GM19372 (cell line): ENCODE results near the gene HIVEP3.

Source experiments
- ATAC-seq: cut with Tn5 transposase; IDR thresholded peaks from one replicate; pipeline ENCODE4 v1.9.1; 2021; ENCODE audit warnings: mild to moderate bottlenecking, low read depth, moderate library complexity; ENCODE audit not compliant: unreplicated experiment

The HIVEP3 gene

GRCh38 chr1:41720861-41721410 lies 197.8 kb downstream of the HIVEP3 start:
- no peak for ATAC-seq

GRCh38 chr1:41719590-41719989 lies 199.1 kb downstream of the HIVEP3 start:
- ATAC-seq: no peak

- ATAC-seq: no peak
Measured at GRCh38 chr1:41719128-41719527, 199.6 kb downstream of the HIVEP3 start.

DNA sequence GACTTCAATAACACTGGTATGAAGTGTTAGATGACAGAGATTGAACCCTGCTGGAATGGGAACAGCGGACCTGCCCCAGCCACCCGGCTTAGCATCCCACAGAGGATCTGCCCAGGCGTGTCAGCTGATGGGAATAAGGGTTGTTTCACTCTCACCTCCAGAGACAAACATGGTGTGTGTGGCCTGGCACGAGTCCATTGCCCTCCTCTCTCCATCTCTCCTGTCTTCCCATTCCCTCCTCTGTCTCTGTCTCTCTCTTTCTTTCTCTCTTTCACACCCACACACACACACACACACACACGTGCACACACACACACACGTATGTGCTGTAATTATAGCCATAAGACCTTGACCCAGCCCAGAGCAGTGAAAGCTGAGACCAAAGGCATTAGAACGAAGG lies 200.2 kb downstream of the HIVEP3 start:
- no peak for ATAC-seq

GRCh38 chr1:41716188-41717130 lies 202.3 kb downstream of the HIVEP3 start:
- no peak for ATAC-seq

DNA sequence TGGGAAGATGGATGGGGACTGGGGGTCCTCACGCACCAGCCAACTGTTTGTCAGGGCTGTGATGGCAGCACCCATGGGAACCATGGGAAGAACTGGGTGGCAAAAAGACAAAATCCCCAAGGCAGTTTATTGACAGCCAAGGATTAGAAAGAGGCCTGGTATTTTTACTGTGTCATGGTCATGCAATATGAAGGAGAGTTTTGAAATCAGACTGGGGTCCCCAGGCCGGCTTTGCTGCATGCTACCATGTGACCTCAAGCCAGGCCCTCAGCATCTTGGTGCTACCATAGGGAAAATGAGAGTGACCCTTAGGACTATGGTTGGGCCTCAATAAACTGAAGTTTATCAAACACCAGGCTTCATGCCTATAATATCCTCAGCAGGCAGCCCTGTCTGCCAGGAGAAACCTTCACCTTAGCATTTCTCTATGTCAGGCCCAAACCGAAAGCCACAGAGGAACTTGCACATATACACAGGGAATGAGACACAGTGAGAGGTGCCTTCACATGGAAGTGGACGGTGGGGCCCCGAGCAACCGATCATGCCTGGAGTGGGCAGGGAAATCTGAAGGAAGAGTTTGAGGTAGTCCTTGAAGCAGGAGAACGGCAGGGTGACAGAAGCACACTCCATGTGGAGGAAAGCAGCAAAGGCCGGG lies 203.2 kb downstream of the HIVEP3 start:
- ATAC-seq: no peak

GRCh38 chr1:41714638-41715389 lies 203.9 kb downstream of the HIVEP3 start:
- no peak for ATAC-seq

DNA sequence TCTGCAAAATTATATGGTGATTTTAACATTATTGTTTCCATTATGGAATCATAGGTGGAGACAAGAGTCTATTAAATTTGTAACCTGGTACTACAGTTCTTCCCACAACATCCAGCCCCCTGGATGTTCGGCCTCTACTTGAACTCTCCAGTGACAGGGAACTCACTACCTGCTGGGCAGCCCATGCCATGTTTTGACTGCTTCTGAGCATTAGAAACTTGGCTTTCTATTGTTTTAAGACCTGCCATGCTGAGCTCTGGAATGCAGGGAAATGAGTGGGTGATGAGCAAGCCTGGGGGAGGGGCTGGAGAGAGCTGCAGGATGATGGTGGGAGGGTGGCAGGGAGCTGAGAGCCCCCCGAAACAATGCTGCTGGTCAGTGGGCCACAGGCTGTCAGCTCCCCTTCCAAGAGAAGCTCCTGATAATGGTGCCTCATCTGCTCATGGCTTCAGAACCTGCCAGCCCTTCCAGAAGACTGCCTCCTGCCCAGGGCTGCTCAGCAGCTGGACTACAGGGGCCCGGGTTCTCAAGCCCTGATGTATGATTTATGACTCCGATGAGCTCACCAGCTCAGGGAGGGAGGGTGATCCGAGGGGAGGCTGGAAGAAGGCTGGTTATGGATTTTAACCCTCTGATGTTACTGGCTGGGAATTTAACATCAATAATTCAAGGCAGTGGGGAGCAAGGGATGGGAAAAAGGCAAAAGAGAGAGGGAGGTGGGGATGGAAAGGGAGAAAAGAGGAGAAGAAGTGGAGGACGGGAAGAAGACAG lies 205.0 kb downstream of the HIVEP3 start:
- ATAC-seq: no peak

DNA sequence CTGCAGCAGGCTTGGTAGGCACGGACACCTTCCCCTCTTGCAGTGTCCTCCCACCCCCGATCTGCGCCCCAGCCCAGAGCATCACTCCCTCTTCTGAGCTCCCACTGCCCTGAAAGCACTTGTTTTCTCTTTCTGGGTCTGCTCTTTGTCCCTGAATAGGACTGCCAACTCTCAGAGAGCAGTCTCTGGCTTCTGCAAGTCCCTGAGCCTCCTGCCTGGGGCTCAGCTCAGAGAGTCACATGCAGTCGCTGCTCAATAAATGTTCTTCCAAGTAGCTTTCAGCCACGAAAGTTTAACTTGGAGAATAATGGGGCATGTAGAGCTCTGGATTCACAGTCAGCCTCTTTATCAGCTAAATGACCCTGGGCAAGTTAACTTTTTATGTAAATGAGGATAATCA lies 205.6 kb downstream of the HIVEP3 start:
- ATAC-seq: no peak

DNA sequence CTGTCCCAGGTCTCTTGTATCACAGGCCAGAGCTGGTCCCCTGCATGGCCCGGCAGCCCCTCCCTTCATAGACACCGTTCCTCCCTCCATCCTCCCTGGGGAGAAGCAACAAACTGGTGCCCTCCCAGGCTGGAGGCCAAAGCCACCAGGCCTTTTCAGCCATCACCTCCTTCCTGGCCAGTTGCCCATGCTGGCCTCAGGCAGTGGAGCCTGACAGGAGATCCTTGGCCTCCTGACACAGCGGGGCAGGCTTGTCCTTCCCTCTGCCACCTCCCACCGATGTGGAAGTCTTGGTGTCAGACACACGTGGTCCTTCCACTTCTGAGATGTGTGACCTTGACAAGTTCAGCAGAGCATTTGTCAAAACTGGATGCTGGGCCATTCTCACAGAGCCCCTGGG lies 206.0 kb downstream of the HIVEP3 start:
- no peak for ATAC-seq

DNA sequence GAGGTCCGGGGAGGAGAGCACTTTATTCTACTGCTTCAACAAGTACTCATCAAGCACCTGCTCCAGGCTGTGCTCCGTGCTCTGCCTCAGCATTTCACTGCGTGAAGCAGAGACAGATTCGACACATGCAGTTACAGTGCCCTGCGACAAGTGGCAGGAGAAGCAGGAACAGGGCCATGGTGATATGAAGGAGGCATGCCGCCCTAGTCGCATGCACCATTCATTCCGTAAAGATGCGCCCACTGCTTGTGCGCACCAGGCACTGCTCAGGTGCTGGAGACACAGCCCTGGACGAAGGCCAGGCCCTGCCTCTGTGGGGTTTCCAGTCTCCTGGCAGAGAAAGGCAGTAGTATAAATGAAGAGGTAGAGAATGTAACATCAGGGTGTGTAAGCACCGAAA lies 206.6 kb downstream of the HIVEP3 start:
- ATAC-seq: no peak

DNA sequence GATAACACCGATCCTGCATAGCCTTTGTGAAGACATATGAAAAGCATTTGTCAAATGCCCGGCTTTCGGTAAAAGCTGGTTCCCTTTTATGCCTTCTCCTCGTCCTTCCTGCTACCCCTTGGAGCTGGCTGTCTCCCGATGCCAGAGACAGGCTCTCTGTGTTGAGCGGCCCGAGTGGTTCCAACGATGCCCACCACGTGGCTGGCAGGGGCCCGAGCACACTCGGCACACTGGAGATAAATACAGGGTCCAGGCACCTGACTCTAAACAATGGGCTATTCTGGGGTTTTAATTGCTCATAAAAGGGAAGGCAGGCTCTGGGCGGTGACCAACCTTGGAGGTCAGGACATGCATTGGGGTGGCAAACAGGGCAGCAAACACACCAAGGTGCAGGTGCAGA lies 207.1 kb downstream of the HIVEP3 start:
- ATAC-seq: no peak

DNA sequence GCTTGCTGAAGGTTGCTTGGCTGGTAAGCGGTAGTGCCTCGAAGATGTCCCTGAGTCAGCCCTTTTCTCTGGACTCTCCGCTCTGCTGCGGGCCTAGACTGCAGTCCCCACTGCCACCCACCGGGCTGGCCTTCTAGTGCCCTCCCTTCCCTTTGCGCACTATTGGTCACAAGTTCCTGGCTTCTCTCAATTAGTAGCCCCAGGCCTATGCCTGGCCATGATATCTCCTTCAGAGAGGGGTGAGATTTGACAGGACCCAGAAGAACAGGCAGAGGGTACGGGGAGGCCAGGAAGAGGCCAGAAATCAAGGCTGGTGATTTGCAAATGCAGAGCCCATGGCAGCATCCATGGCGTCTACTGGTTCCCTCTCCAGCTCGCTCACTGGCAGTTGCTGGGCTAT lies 207.7 kb downstream of the HIVEP3 start:
- ATAC-seq: no peak

- no peak for ATAC-seq
Measured at GRCh38 chr1:41709873-41710272, 208.8 kb downstream of the HIVEP3 start.

GRCh38 chr1:41709331-41709730 lies 209.4 kb downstream of the HIVEP3 start:
- ATAC-seq: no peak

DNA sequence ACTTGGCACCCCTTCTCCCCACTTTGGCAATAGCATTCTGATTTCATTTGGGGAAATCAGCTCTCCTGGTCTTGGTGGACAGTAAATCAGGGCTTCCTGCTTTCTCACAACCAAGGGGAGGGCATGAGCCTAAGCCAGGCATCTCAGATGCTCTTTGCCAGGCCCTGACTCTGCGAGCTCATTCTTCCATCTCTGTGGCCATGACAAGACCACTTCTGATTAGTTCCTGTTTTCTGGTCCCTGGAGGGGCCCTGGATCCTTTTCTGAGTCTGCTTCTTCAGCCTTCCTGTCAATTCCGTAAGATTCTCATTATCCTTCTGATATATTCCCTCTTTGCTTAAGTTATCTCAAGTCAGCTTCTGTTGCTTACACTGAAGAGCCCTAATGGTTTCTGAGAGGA lies 210.4 kb downstream of the HIVEP3 start:
- ATAC-seq: no peak

DNA sequence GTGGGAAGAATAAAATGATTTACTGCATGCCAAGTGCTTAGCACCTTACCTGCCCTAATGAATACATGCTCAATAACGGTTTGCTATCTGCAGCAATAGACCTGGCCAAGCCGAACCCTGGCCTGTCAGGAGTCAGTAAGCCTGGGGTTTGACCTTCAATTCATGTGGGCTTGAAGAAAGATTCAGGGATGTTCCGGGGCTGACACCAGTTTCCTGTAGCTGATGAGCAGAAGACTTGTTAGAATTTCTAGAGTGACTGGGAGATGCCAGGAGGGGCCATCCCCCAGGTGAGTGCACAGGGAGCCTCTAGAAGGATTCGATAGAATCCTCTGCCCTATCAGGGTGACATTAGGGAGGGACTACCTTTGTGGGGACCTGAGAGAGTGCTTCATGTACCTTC lies 210.9 kb downstream of the HIVEP3 start:
- no peak for ATAC-seq

DNA sequence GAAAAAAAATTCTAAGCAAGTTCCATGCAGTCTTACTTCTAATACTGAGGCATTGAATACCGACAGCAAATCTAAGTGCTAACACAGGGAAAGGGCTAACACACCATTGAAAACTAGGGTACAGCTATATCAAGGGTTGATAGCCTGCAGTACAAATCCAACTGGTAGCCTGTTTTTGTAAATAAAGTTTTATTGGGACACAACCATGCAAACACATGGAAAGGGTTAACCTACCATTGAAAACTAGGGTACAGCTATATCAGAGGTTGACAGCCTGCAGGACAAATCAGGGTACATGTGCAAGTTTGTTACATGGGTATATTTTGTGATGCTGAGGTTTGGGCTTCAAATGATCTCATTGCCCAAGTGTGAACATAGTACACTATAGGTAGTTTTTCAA lies 212.9 kb downstream of the HIVEP3 start:
- no peak for ATAC-seq

DNA sequence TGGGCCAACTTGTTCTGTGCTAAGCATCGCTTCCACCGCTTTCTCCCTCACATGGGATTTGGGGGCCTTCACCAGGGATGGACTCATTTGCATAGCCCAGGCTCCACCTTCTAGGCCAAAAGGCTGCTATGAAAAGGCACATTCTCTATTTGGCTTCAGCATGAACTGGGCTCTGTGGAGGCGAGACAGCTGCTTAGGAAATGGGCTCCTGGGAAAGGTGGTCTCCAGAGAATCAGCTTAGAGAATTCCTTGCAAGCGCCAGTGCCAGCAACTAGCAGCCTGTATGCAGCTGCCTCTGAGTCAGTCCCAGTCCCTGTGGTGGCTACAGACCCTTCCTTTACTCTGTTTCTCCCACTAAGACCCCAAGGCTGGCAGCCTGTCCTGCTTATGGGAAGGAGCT lies 214.5 kb downstream of the HIVEP3 start:
- ATAC-seq: no peak

DNA sequence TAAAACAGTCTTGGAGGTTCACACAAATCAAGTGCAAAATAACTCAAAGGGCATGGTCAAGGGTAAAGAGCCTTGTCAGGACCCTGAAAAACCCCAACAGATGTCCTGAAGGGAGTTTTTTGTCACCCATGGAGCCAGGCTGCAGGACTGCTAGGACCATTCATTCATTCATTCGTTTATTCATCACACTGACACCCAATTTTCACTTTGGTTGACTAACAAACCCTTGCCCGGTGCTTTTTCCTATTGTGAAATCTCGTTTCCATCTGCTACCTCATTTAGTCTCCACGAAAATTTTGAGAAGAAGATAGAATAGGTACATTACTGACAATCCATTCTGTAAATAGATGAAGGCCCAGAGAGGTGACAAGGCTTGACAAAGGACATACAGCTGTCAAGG lies 216.0 kb downstream of the HIVEP3 start:
- no peak for ATAC-seq
